ENCODE measurements around the gene S100A5.

The S100A5 gene

GRCh38 chr1:153552335-153552734 is 11.6 kb upstream of the S100A5 start:
- no peaks in the 10 kb centered on the region for H3K79me2 ChIP-seq (ENCODE audit: insufficient read depth, low read length)
- no peak overlapping the region for H3K9ac ChIP-seq (ENCODE audit: low read depth, low read length, poor library complexity, severe bottlenecking)
- no peak overlapping the region for H2AFZ ChIP-seq (ENCODE audit: low read length)
- H3K4me1 ChIP-seq (ENCODE audit: insufficient read depth, low read length, poor library complexity, severe bottlenecking): peaks cover 41% of the 10 kb centered on the region
- H3K4me2 ChIP-seq (ENCODE audit: low read depth, low read length, poor library complexity, severe bottlenecking): no peak overlapping the region
- H3K4me3 ChIP-seq (ENCODE audit: low read length, poor library complexity, severe bottlenecking): no peak overlapping the region
- TF ChIP-seq EZH2phosphoT487 (IDR thresholded peaks at IDR 0.05; ENCODE audit: borderline replicate concordance): no peak
- TF ChIP-seq, protein P1, sequence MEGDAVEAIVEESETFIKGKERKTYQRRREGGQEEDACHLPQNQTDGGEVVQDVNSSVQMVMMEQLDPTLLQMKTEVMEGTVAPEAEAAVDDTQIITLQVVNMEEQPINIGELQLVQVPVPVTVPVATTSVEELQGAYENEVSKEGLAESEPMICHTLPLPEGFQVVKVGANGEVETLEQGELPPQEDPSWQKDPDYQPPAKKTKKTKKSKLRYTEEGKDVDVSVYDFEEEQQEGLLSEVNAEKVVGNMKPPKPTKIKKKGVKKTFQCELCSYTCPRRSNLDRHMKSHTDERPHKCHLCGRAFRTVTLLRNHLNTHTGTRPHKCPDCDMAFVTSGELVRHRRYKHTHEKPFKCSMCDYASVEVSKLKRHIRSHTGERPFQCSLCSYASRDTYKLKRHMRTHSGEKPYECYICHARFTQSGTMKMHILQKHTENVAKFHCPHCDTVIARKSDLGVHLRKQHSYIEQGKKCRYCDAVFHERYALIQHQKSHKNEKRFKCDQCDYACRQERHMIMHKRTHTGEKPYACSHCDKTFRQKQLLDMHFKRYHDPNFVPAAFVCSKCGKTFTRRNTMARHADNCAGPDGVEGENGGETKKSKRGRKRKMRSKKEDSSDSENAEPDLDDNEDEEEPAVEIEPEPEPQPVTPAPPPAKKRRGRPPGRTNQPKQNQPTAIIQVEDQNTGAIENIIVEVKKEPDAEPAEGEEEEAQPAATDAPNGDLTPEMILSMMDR (conservative IDR thresholded peaks at IDR 0.05; ENCODE audit: low read length): no peak; the same call in none of the 2 replicates
- H3F3A ChIP-seq (ENCODE audit: low read depth): no peaks in the 10 kb centered on the region
- no peaks in the 10 kb centered on the region for H3K9me3 ChIP-seq (ENCODE audit: insufficient read depth, low read depth, low read length)
- no peaks in the 10 kb centered on the region for H3K36me3 ChIP-seq (ENCODE audit: insufficient read depth, low read length)
- H4K20me1 ChIP-seq (ENCODE audit: insufficient read depth, low read length, poor library complexity, severe bottlenecking): no peaks in the 10 kb centered on the region
- H3K27me3 ChIP-seq (ENCODE audit: insufficient read depth, low read length, poor library complexity, severe bottlenecking): no peaks in the 10 kb centered on the region
- no peaks in the 10 kb centered on the region for H3K9me2 ChIP-seq (replicated peaks; ENCODE audit: low read depth, low read length)

DNA sequence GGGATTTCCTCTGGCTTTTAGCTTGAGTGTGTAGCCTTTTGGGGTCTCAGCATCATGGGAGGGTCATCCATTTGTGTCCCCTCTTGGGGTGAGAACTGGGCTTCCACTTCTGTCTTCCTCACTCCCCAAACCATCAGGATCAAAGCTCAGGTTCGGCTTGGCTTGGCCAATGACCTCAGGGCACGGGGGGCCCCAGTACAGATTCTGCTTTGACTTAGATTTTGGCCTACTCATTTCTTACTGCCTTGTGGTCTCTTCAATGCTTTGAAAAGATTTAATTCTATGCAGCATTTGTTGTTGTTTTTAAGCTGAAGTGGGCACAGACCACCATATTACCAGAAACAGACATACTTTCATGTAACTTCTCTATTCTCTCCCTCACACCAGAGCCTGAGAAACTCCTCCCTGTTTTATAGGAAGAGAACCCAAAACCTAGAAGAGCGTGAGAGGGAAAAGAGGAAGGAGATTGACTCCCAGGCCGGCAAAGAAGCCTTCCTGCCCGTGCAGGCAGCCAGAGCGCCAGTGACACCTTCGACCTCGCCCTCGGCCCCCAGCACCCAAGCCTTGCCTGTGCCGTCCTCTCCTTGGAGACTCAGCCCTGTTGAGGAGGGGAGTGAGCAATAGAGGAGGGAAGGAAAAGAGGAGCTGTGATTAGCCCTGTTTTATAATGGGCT is 10.2 kb upstream of the S100A5 start:
- H3K9ac ChIP-seq (ENCODE audit: low read depth, low read length, poor library complexity, severe bottlenecking): no peak overlapping the region
- H3K9me2 ChIP-seq (replicated peaks; ENCODE audit: low read depth, low read length): no peaks in the 10 kb centered on the region
- no peaks in the 10 kb centered on the region for H3K27me3 ChIP-seq (ENCODE audit: insufficient read depth, low read length, poor library complexity, severe bottlenecking)
- peaks cover 7% of the 10 kb centered on the region; the same call in 1 of the 2 replicates for H3K79me2 ChIP-seq (ENCODE audit: insufficient read depth, low read length)
- no peaks in the 10 kb centered on the region for H3K36me3 ChIP-seq (ENCODE audit: insufficient read depth, low read length)
- H3K4me1 ChIP-seq (ENCODE audit: insufficient read depth, low read length, poor library complexity, severe bottlenecking): peaks cover 55% of the 10 kb centered on the region
- H4K20me1 ChIP-seq (ENCODE audit: insufficient read depth, low read length, poor library complexity, severe bottlenecking): no peaks in the 10 kb centered on the region
- no peak overlapping the region for H3K4me3 ChIP-seq (ENCODE audit: low read length, poor library complexity, severe bottlenecking)
- H3K9me3 ChIP-seq (ENCODE audit: insufficient read depth, low read depth, low read length): no peaks in the 10 kb centered on the region
- no peak for TF ChIP-seq EZH2phosphoT487 (IDR thresholded peaks at IDR 0.05; ENCODE audit: borderline replicate concordance)
- TF ChIP-seq, protein P1 (conservative IDR thresholded peaks at IDR 0.05; ENCODE audit: low read length): no peak
- H3F3A ChIP-seq (ENCODE audit: low read depth): peaks cover 4% of the 10 kb centered on the region
- no peak overlapping the region for H2AFZ ChIP-seq (ENCODE audit: low read length)
- no peak overlapping the region for H3K4me2 ChIP-seq (ENCODE audit: low read depth, low read length, poor library complexity, severe bottlenecking)

- Histone ChIP-seq H2AFZ (ENCODE audit: low read length) (no peak overlapping the region), H4K20me1 (ENCODE audit: insufficient read depth, low read length, poor library complexity, severe bottlenecking) (no peaks in the 10 kb centered on the region), H3F3A (ENCODE audit: low read depth) (peaks cover 8% of the 10 kb centered on the region), H3K9me3 (ENCODE audit: insufficient read depth, low read depth, low read length) (no peaks in the 10 kb centered on the region), H3K79me2 (ENCODE audit: insufficient read depth, low read length) (peaks cover 8% of the 10 kb centered on the region; the same call in 1 of the 2 replicates), H3K4me1 (ENCODE audit: insufficient read depth, low read length, poor library complexity, severe bottlenecking) (peaks cover 58% of the 10 kb centered on the region), H3K9ac (ENCODE audit: low read depth, low read length, poor library complexity, severe bottlenecking) (no peak overlapping the region), H3K36me3 (ENCODE audit: insufficient read depth, low read length) (no peaks in the 10 kb centered on the region), H3K9me2 (replicated peaks; ENCODE audit: low read depth, low read length) (no peaks in the 10 kb centered on the region), H3K27me3 (ENCODE audit: insufficient read depth, low read length, poor library complexity, severe bottlenecking) (no peaks in the 10 kb centered on the region), H3K4me3 (ENCODE audit: low read length, poor library complexity, severe bottlenecking) (no peak overlapping the region), H3K4me2 (ENCODE audit: low read depth, low read length, poor library complexity, severe bottlenecking) (no peak overlapping the region)
- TF ChIP-seq, protein P1 (conservative IDR thresholded peaks at IDR 0.05; ENCODE audit: low read length): no peak
- TF ChIP-seq EZH2phosphoT487 (IDR thresholded peaks at IDR 0.05; ENCODE audit: borderline replicate concordance): no peak
These were observed 9.6 kb upstream of the S100A5 start for GRCh38 chr1:153550398-153550758.
